GM18502 (cell line): ENCODE data around the gene MCTP1.
A peak's percentile ranks its signal among the peaks of the same experiment; 100 is the strongest.

Experiments
- ATAC-seq: cut with Tn5 transposase; IDR thresholded peaks from one replicate; pipeline ENCODE4 v1.9.1; 2021; ENCODE audit warnings: mild to moderate bottlenecking; ENCODE audit not compliant: unreplicated experiment, poor library complexity

The MCTP1 gene

DNA sequence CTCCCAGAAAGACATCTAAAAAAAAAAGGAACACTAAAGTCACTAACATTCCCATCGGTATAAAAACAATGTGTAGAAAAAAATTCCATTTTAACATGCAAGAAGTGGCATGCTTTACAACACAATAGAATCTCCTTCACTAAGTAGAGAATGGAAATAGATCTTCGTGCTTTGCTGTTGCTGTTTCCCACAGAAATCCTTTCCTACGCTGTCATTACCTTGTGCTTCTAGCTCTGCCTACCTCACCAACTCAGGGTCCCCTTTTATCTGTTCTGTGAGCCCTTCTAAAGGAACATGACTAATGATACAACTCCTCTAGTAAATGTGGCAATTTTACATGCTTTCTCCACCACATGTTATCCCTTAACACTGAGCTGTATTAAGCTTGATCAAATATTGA, 202.9 kb downstream of the MCTP1 start:
- ATAC-seq, result peak; percentile 11

DNA sequence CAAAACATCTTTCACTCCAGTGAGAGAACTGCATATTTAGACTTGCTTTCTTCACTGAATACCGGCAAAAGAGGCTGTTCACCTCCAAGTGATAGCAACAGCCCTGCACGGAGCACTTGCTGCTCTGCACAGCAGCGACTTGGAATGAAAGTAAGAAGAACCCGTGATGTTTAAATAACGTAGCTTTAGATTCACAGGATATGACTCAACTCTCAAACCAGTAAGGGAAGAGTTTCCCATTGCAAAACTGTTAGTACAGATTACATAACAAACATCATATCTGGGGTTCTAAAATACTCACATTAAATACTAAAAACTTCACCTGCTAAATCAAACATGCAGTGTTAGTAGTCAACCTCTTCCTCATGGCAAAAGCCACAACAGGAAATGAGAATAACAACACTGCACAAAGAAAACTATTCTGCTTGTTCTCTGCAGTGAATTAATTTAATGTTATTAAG, 203.4 kb downstream of the MCTP1 start:
- peak; percentile 94 for ATAC-seq

DNA sequence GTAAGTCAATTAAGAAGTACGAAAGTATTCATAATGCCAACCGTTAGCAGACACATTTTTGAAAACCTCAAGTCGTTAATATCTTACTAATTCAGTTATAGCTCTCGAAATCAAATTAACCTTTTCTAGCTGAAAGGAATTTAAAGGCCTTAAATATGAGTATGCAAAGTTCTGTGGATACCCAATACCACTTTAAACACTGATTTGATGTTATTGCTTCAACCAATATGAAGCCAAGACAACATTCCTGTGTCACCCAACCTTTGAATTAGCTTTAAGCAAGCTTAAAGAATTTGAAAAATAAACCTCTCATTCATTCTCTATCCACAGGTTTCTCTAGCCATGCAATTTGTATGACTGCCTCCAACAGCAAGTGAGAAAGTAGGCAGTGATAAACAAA, 204.5 kb downstream of the MCTP1 start:
- no peak for ATAC-seq

DNA sequence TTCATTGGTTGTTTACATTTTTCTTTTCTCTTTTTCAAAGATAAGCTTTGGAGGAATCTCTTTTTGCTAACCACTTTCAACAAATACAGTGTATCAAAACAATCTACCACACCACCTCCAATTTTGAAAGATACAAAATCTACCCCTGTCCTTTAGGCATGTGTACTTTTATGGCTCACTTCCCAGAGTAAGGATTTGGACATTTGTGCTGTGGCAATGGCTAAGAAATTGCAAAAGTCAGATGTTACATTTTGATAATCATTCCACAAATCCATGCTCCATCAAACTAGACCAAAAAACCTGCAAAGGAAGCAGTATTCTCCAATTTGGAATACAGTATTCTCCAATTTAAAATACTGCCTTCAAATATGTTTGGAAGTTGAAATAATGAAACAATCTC, 204.9 kb downstream of the MCTP1 start:
- no peak for ATAC-seq

DNA sequence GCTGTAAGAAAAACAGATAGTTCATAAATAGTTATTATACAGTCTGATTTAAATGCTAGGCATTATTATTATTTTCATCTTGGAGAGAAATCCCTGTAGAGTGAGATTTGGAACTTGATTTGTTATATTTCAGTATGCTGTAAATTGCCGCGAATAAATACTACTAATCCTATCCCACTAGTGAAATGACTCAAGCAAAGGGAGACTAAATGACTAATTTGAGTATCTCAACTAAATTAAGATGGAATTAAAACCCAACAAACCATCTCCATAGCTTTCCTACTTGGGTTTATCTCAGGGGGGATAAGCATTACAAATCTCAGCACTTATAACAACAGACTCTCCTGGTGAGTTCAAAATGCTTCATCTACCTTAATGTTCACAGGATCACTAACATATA, 206.0 kb downstream of the MCTP1 start:
- ATAC-seq, result no peak

DNA sequence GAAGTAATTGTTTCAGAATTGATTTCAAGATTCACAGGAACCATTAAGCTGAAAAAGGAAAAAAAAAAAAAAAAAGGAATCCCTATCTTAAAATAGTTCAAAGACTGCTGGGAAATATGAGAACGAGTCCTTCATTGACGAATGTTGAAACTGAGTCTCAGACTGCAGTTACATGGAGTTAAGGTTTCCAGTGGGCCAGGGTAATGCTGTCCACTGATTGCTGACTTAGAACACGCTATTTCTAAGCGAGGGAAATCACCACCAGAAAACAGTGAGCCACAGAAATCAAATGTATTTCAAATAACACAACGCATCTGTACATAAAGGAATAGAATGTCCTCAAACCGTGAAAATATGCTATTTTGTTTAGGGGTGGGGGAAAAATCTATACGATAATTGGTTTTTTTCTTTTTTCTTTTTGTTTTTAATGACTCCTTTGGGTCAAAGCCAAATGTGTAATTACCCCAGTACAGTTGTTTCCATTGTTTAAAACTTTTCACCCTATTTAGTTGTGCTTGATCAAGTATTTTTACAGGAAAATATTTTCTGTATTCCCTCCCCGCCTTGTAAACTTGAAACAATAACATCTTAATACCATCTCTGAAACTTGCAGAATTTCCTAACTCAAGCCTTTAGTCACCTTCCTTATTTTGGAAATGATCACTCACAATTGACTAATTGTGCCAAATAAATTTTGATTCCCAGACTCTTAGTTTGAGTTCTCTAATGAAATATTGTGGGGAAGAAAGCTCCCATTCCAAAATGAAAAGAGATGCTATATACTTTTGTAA, 208.3 kb downstream of the MCTP1 start:
- no peak for ATAC-seq

DNA sequence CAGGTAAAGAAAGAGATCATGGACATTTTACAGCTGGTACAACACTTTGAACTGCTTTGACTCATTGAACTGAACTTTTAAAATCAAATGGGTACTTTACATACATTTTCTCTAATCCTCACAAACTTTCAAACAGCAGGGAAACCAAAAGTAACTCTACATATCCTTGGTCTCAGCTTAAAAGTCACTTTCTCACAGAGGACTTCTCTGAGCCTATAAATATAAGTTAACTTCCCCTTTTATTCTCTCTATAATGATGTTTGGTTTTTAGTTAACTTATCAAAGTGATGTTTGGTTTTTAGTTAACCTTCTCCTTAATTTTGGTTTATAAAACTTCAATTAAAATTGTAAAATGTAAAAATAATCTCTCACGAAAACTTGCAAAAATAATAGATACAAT, 209.8 kb downstream of the MCTP1 start:
- no peak for ATAC-seq

DNA sequence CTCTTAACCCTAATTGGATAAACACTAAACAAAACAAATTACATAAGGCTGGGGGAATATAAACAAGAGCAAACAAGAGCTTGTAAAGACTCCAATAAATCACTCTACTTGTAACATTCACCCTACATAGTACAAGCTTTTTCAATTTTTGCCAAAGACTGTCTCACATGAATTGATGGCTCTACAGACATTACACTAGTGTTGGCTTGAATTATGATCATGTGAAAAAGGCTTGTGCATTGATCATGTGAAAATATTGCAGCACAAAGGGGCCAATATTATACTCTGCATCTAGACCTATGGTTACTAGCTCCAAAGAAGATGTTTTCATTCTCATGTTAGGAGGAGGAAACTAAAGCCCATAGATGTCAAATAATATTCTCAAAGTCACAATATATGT, 212.6 kb downstream of the MCTP1 start:
- no peak for ATAC-seq

DNA sequence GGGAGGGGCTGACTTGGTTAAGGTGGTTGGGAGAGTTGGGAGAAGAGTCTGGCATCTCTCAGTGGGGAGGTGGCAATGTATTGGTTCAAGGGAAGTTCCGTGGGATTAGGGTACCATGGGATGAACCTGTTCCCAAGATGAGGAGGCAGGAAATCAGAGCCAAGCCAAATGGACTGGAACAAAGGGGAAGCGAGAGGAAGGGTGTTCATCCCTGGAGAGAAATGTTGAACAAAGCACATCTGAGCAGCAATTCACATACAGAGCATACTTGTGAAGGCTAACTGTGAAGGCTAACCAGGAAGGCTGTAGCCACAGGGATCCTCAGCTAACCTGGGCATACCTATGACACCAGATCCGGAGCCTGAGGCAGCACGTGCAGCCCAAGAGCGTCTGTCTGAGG, 214.0 kb downstream of the MCTP1 start:
- ATAC-seq, result no peak

DNA sequence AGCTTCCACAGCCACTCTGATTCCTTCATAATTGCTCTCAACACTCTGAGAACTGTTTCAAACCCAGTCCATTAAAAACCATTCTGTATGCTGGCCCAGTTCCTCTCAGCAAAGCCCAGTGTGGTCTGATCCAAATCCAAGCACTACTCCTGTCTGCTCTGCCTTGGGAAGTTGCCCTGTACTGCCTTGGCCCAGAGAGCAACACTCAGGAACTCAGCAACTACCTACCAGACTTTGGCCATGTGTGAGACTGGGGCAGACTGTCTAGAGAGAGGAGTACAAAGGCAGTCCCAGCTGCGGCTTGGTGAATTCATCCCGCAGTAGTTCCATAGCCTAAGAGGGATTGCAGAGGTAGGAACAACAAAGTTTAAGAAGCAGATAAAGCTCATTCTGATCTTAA, 214.4 kb downstream of the MCTP1 start:
- ATAC-seq, result no peak

DNA sequence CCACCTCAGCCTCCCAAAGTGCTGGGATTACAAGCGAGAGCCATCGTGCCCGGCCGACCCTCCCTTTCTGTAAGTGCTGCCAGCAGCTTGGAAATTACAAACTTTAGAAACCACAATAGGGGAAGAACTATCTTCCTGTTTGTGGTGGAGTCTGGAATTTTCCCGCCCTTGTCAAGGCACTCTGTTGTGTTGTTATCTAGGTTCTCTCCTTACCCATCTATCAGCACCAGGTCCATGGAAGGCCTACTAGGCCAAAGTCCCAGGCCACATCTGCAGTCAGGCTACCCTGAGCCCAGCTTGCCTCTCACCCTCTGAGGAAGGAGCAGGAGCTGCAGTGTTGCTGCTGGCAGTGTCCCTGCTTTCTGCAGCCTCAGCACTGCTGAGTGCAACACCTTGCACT, 214.9 kb downstream of the MCTP1 start:
- ATAC-seq, result no peak

DNA sequence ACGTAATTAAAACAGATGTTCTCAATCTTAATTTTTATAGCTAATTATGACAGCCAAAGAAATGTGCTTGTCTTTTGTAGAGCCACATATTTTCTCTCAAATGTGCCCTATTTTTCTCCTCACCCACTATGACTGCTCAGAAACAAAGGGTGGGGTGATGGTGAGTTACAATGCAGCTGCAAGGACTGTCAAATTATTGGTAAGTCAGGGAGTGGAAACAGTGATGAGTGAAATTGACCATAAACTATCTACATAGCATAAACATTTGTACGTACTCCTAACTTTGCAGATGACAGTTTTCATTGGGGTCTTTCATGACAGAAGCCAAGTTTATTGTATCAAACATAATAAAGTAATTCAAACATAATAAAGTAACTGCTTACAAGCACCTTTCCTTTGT, 215.9 kb downstream of the MCTP1 start:
- no peak for ATAC-seq

DNA sequence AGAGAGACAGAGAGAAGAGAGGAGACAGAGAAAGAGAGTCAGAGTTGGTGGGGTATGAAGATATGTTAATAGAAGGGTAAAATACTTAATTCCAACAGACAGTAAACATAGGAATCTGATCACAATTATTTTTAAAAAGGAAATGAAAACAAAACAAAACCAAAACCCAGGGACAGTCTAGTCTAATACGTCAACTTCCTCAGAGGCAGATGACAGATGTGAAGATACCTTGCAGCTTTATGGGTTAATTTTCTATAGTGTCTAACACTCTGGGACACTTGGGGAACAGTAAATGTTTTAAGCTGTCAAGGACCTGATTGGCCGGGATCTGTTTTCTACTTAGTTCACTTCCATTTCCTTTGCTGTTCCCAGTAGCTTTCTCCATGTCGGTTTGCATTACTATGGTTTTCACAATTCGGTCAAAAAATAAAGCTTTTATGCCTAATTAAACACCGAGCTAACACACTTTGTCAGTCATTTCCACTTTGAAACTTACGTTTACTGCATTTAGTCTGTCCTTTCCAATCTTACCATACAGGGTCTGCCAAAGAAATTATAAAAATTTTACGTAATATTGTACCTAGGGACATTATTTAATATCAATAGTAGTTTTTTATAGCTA, 216.5 kb downstream of the MCTP1 start:
- ATAC-seq, result no peak

DNA sequence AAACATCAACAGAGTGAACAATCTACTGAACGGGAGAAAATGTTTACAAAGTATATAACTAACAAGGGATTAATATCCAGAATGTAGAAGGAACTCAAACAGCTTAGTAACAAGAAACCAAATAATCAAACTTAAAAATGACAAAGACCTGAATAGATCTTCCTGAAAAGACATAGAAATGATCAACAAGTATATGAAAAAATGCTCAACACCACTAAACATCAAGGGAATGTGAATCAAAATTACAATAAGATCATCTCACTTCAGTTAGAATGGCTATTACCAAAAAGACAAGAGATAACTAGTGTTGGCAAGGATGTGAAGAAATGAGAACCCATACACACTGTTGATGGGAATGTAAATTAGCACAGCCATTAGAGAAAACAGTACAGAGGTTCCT, 218.8 kb downstream of the MCTP1 start:
- ATAC-seq, result no peak

DNA sequence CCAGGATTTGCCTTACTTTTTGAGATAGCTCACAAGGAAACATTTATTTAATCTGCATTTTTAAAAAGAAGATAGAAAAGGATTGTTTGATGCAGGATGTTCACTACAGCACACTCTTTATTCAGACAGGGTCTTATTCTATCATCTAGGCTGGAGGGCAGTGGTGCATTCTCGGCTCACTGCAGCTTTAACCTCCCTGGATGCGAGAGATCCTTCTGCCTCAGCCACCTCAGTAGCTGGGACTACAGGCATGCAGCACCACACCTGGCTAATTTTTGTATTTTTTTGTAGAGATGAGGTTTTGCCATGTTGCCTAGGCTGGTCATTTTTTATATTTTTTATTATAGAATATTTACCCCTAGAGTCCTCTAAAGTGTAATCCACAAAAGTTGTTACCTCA, 221.4 kb downstream of the MCTP1 start:
- no peak for ATAC-seq

DNA sequence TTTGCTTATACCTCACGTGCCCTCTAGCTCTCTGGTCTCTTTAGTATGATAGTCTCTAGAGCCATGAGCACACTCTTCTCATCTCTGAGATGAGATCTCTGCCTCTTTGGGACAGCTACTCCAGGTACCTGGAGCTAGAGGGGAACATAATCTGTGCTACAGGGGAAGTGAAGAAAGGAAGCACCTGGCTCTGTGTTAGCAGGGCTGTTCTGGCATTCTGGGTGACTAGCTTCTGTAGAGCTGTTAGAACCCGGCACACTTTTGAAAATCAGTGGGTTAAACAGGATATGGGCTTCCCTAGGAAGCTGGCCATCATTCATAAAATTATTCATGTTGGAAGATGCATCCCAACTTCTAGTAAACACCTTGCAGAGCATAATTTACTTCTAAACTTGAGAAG, 224.8 kb downstream of the MCTP1 start:
- no peak for ATAC-seq

DNA sequence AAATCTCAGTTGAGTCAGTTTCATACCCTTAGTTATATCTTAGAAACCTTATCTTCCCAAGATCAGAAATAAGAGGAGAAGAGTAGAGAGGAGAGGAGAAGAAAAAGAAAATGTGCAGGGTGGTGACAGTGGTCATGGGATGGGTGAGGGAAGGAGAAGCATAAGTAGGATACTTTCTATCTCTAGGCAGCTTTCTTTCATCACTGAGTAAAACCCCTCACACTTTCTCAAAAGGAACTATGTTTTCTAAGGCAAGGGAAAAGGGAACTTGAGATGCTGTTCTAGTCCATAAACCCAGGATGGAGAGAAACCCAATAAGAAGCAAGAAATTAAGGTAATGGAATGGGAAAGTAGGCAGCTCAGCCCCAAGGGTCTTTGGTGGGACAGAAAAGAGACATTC, 225.3 kb downstream of the MCTP1 start:
- ATAC-seq, result no peak

DNA sequence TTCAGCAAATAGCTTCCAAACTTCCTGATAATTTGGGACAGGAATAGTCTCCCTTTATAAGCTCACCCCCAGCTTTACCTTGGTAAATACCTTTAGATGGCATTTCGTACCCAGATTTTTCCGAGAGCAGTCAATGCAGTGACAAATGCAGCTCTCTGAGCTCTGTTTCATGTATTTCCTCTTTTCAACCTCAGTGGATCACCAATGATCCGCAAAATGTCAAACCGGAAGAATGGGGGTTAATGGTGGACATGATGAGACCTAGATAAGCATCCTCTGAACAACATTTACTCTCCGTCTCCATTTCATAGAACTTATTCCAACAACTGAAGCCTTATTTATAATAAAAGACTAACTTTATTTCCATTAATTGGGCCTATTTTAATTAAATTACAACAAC, 227.3 kb downstream of the MCTP1 start:
- ATAC-seq, result no peak

DNA sequence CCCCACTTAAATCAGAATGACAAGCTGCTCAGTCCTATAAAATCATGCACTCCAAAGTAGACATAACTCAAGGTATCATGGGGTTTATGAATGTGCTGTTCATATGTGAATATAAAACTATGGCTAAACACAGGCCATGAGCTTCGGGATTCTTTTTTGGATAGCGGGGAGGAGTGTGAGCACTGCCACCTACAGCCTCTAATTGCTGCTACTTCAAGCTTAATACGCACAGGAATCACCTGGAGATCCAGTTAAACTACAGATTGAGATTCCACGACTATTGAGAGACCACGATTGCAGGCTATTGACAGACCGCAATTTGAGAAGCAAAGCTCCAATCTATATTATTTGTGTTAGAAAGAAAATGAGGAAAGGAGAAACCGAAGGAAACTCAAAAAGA, 231.6 kb downstream of the MCTP1 start:
- no peak for ATAC-seq

DNA sequence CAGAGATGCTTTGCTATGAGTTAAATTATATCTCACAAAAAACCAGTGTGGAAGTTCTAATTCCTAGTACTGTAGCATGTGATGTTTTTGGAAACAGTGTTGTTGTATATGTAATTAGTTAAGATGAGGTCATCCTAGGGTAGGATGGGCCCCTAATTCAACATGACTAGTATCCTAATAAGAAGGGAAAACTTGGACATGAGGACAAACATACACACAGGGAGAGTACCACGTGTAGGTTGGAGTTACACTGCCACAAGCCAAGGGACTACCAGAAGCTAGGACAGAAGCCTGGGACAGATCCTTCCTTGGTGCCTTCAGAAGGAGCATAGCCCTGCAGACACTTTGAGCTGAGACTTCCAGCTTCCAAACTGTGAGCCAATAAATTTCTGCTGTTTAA, 234.2 kb downstream of the MCTP1 start:
- no peak for ATAC-seq

DNA sequence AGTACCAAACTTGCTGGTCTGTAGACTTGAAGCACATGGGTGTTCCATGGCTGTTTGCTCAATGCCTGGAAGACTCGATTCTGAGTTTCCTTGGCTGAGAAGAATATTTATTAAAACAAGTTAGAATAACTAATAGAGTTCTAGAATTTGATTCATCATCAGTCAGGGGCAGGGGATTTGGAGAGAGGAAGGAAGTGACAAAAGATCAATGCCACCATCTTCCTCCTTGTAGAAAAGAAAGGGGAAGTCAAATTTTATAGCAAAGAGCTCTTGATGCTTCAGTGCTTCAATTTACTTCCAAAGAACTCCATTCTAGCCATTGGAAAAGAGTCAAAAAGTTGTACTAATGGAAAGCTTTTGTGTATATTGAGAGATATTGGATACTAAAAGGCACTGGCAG, 236.3 kb downstream of the MCTP1 start:
- no peak for ATAC-seq
